Right lobe of liver (tissue), 4 donors: Measurements from ENCODE around the gene DYRK2.

Experiments
- CTCF ChIP-seq, 4 donors: fragments of 200-600 bp in 3 of 4; fragments of 450-650 bp in 1 of 4; IDR thresholded peaks; one replicate each; pipeline versions ENCODE4 v1.5.1 to v1.8.0; 2016 to 2022; ENCODE audit warnings: antibody characterized with exemption in 4 of 4, mild to moderate bottlenecking in 2 of 4
- POLR2A ChIP-seq: fragments of 450-650 bp; IDR thresholded peaks from one replicate; pipeline ENCODE4 v1.6.1; 2017; ENCODE audit warnings: antibody characterized with exemption, mild to moderate bottlenecking
- donor health status: DM: no; HTN: no; CAD: no.
- donor health status: DM: no; HTN: no; CAD: no.
- donor health status: DM: no; HTN: yes; CAD: no.

- TF ChIP-seq CTCF (IDR thresholded peaks at IDR 0.05): no peak
- TF ChIP-seq POLR2A: no peak
Observed at GRCh38 chr12:67669934-67670631, 21.5 kb downstream of the DYRK2 start.
